ENCODE data around the gene ASGR2. TPM values are rescaled to one million over a fixed set of nuclear protein-coding genes. Genes with fewer than 3 reads are reported as not detected.

The ASGR2 gene
- total and polyA plus RNA-seq, 2 of the 13 experiments (the other 11 are each of a cell fraction or from before 2014, with no cell fraction given), result 320 to 754 TPM

GRCh38 chr17:7114241-7114874 lies at the start of gene ASGR2 (continued):
- TF ChIP-seq ZBTB46 (CRISPR knock-in tag; IDR thresholded peaks at IDR 0.05; ENCODE audit: borderline replicate concordance) (0 out of 2 replicates have a peak, but pooled peaks have one; percentile 18), KLF6 (CRISPR knock-in tag; IDR thresholded peaks at IDR 0.05) (no peak; the same call in none of the 2 replicates), RBM39 (IDR thresholded peaks at IDR 0.05; ENCODE audit: low read depth, low read length, poor library complexity, severe bottlenecking) (no peak), ZNF776 (CRISPR knock-in tag; IDR thresholded peaks at IDR 0.05) (no peak), GPN1 (CRISPR knock-in tag; IDR thresholded peaks at IDR 0.05; ENCODE audit: borderline replicate concordance) (no peak), RFX5 (IDR thresholded peaks at IDR 0.05; ENCODE audit: low read depth, low read length) (peak; percentile 46; the same call in 1 of the 2 replicates), JARID2 (CRISPR knock-in tag; IDR thresholded peaks at IDR 0.05; ENCODE audit: insufficient replicate concordance) (no peak), PCBP1 (IDR thresholded peaks at IDR 0.05; ENCODE audit: borderline replicate concordance, low read depth, low read length) (peak; percentile 83; the same call in 1 of the 2 replicates), SMAD1 (CRISPR knock-in tag; IDR thresholded peaks at IDR 0.05; ENCODE audit: borderline replicate concordance, low read depth) (no peak), MXI1 (IDR thresholded peaks at IDR 0.05; ENCODE audit: borderline replicate concordance, low read depth, low read length) (no peak), PAWR (CRISPR knock-in tag; IDR thresholded peaks at IDR 0.05; ENCODE audit: borderline replicate concordance) (no peak), RBM22 (optimal IDR thresholded peaks at IDR 0.05; ENCODE audit: low read length) (no peak), GABPB1 (CRISPR knock-in tag; IDR thresholded peaks at IDR 0.05) (peak; percentile 50; the same call in 1 of the 2 replicates), IRF2 (CRISPR knock-in tag; IDR thresholded peaks at IDR 0.05) (peak; percentile 72), ZBTB1 (CRISPR knock-in tag; IDR thresholded peaks at IDR 0.05; ENCODE audit: borderline replicate concordance) (no peak), ZNF549 (CRISPR knock-in tag; IDR thresholded peaks at IDR 0.05) (no peak), DDIT3 (CRISPR knock-in tag; IDR thresholded peaks at IDR 0.05) (no peak), SALL1 (CRISPR knock-in tag; IDR thresholded peaks at IDR 0.05) (peak; percentile 83), ZNF629 (CRISPR knock-in tag; conservative IDR thresholded peaks at IDR 0.05) (no peak), ERF (CRISPR knock-in tag; IDR thresholded peaks at IDR 0.05) (peak; percentile 93), GFI1 (CRISPR knock-in tag; IDR thresholded peaks at IDR 0.05; ENCODE audit: borderline replicate concordance) (peak; percentile 47; the same call in 1 of the 2 replicates), GABPA (IDR thresholded peaks at IDR 0.05; ENCODE audit: low read depth, low read length) (no peak), GABPA (CRISPR knock-in tag; IDR thresholded peaks at IDR 0.05; ENCODE audit: low read depth) (peak; percentile 30; the same call in 1 of the 2 replicates), ARNTL (CRISPR knock-in tag; IDR thresholded peaks at IDR 0.05) (0 out of 2 replicates have a peak, but pooled peaks have one; percentile 54), SCMH1 (CRISPR knock-in tag; IDR thresholded peaks at IDR 0.05; ENCODE audit: borderline replicate concordance) (no peak), CENPT (CRISPR knock-in tag; IDR thresholded peaks at IDR 0.05; ENCODE audit: low read depth) (no peak), ZNF468 (CRISPR knock-in tag; IDR thresholded peaks at IDR 0.05) (no peak; the same call in 1 of the 2 replicates), FLYWCH1 (CRISPR knock-in tag; IDR thresholded peaks at IDR 0.05) (no peak), ZNF777 (CRISPR knock-in tag; IDR thresholded peaks at IDR 0.05) (peak; percentile 8; the same call in 1 of the 2 replicates), ZBTB26 (CRISPR knock-in tag; IDR thresholded peaks at IDR 0.05; ENCODE audit: borderline replicate concordance) (no peak; the same call in 1 of the 2 replicates)
